Neuron (in vitro differentiated cells): Measurements from ENCODE around the gene OBI1.
"Not testable (repeated sequence)": the region's sequence is repeated elsewhere in the genome, so short reads cannot be mapped to it uniquely, and the experiment has no call there.

Experiments used
- H2AFZ ChIP-seq: one replicate; pipeline ENCODE4 v1.6.1; 2013; ENCODE audit warnings: low read depth, mild to moderate bottlenecking, inconsistent platforms, low read length, moderate library complexity
- H3K27me3 ChIP-seq: one replicate; pipeline ENCODE4 v1.6.1; 2013; ENCODE audit warnings: low read length; ENCODE audit not compliant: insufficient read depth
- H3K36me3 ChIP-seq: one replicate; pipeline ENCODE4 v1.6.1; 2013; ENCODE audit warnings: low read length; ENCODE audit not compliant: insufficient read depth
- H3K4me1 ChIP-seq: one replicate; pipeline ENCODE4 v1.6.1; 2013; ENCODE audit warnings: low read length; ENCODE audit not compliant: insufficient read depth
- H3K4me3 ChIP-seq: 2 replicates; pipeline ENCODE4 v1.5.1; 2013; ENCODE audit warnings: mild to moderate bottlenecking, low read length, moderate library complexity
- H3K9me3 ChIP-seq: one replicate; pipeline ENCODE4 v1.6.1; 2013; ENCODE audit warnings: low read length

Gene OBI1

DNA sequence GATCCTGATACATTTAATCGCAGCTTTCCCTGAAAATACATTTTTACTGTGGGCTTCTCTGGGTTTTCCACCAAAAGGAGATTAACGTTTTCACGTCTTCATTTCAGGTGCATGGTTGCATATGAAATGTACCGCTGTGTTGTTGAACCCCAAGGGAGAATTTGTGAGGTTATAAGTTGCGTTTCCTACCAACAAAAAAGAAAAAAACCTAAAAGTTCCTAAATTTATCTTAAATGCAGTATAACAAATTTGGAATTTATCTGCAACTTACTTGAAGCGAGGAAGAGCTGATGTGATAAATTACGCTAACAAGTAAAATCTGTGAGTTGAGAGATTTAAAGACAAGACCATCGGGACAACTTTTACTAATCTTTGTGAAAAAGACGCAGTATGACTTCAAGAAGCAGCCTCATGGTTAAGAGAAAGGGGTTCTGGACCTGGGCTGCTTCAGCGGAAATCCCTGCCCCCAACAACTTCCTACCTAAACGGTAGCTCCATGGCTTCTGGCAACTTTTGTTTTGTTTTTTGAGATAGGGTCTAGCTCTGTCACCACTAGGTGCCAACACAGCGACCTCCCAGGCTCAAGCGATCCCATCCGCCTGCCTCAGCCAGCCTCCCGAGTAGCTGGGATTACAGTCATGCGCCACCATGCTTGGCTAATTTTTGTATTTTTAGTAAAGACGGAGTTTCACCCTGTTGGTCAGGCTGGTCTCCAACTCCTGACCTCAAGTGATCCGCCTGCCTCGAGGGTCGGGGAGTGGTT, 958 bp upstream of the OBI1 start:
- Histone ChIP-seq H3K36me3 (peaks cover 3% of the 10 kb centered on the region), H3K4me1 (peaks cover 11% of the 10 kb centered on the region), H3K9me3 (no peaks in the 10 kb centered on the region), H2AFZ (peak overlapping the region; percentile 65), H3K4me3 (no peak overlapping the region), H3K27me3 (no peaks in the 10 kb centered on the region)

DNA sequence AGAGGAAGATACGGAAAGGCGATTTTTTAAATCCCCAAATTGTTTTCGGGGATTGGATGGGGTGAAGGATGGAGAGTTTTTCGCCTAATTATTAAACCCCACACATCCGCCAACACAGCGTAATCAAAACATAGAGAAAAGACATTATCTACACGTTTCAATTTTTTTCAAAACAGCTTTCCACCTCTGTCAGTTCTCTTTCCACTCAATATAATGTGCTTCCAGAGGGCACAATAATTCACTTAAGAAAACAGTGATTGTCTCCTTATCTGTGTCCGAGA, 435 bp upstream of the OBI1 start:
- Histone ChIP-seq H3K36me3 (peaks cover 3% of the 10 kb centered on the region), H3K4me1 (peaks cover 11% of the 10 kb centered on the region), H3K27me3 (no peaks in the 10 kb centered on the region), H3K4me3 (peak overlapping the region; percentile 64), H2AFZ (peak overlapping the region; percentile 65), H3K9me3 (no peaks in the 10 kb centered on the region)

DNA sequence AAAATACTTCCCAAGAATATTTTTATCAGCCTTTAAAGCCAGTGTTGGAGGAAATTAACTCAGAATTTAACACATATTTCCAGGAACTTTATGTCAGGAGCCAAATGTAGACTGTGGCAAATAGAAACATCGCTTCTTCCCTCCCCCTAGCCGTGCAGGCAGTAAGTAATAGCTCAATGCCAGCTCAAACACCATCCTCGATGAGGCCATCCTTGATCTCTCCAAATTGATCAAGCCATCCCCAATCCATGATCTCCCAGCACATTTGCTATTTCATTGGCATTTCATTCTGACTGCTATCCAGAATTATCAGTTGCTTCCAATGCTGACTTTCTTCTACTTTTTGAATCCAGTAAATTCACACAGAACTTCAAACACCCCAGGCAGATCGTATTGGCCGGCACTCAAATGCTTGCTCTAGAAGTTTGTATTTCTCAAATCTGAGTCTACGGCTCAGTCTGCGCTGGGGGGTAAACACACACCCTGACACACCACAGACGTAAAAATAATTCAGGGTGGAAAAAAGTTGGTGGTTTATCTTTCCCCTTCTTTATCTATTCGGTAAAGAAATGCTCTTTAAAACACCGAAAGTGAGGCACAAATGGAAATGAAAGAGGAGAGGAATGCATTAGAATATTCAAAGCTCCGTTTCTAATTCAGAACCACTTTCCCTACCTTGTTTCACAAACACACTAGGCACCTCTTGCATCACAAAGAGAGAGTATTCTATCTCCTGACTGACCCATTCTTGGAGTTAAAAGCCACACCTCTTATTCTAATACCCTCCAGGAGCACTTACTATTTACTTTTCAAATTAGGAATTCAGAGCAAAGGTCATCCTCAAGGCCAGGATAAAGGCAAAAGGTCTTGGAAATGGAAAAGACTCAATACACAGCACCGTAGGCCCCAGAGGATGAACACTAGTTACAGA, 991 bp downstream of the OBI1 start:
- Histone ChIP-seq H3K4me3 (peak overlapping the region; percentile 64), H2AFZ (peak overlapping the region; percentile 65), H3K4me1 (peaks cover 11% of the 10 kb centered on the region), H3K27me3 (no peaks in the 10 kb centered on the region), H3K9me3 (no peaks in the 10 kb centered on the region), H3K36me3 (peaks cover 3% of the 10 kb centered on the region)

DNA sequence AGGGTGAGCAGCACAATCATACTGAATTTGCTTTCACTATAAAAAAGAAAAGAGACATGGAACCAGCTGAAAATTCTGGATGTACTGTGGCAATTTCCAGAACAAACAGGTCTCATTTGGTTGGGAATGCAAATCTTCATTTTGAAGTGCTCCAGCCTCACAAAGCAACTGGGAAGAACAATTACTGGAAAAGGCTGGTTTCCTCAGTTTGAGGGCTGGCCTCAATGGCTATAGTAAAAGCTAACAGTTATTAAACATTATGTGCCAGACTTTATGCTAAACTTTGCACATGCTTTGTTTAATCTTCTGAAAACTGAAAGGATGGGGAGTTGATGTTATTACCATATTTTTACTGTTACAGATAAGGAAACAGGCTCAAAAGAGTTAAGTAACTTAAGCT, 3.0 kb downstream of the OBI1 start:
- Histone ChIP-seq H3K9me3 (no peaks in the 10 kb centered on the region), H3K27me3 (no peaks in the 10 kb centered on the region), H3K4me3 (no peak overlapping the region), H2AFZ (no peak overlapping the region), H3K4me1 (peaks cover 11% of the 10 kb centered on the region), H3K36me3 (peaks cover 3% of the 10 kb centered on the region)

DNA sequence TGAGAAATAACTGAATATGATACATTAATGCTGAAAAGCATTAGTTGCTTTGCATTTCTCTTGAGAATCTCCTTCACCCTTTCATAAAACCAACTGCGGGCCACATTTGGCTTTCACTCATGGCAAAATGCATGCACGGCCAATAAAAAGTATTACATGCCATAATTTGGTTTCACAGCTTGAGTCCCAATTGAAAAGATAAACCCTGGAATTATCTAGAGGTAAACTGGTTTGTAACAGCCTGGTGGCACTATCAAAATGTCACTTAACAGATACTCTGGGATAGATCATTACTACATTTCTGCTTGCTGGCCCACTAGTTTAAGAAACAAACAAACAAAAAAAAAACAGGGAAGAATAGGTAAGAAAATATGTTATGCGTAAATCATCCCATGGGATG, 3.9 kb downstream of the OBI1 start:
- H3K27me3 ChIP-seq, result no peaks in the 10 kb centered on the region
- H3K9me3 ChIP-seq, result no peaks in the 10 kb centered on the region
- no peak overlapping the region for H3K4me3 ChIP-seq
- no peak overlapping the region for H2AFZ ChIP-seq
- H3K4me1 ChIP-seq, result peaks cover 11% of the 10 kb centered on the region
- peaks cover 3% of the 10 kb centered on the region for H3K36me3 ChIP-seq

DNA sequence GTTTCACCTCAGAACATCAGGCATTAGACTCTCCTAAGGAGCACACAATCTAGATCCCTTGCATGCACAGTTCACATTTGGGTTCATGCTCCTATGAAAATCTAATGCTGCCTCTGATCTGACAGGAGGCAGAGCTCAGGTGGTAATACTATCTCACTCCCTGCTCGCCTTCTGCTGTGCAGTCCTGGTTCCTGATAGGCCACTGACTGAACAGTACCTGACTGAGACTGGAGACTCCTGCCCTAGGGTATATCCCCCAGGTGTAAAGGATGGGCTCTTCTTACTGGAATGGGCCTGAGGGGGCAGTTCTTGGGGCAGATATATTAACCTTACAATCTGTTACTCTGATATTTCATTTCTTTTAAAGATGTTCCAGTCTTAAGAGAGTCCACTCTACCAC, 6.3 kb downstream of the OBI1 start:
- Histone ChIP-seq H3K27me3 (no peaks in the 10 kb centered on the region), H2AFZ (no peak overlapping the region), H3K4me1 (peaks cover 8% of the 10 kb centered on the region), H3K9me3 (no peaks in the 10 kb centered on the region), H3K4me3 (no peak overlapping the region), H3K36me3 (peaks cover 5% of the 10 kb centered on the region)

DNA sequence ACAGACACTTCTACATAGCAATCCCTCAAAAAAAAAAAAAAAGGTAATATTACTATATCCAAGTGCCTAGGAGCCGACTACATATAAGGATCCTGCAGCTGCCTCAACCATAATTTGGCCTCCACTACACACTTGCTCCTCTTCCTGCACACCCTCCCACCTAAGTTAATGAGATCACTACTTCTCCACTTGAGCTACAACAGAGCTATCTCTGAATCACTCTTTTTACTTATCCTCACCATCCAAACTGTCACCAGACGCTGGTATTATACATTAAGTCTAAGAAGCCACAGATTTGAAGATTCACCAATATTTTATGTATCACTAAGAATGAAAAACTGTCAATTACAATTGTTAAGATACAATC, 8.3 kb downstream of the OBI1 start:
- no peaks in the 10 kb centered on the region for H3K27me3 ChIP-seq
- no peaks in the 10 kb centered on the region for H3K9me3 ChIP-seq
- no peaks in the 10 kb centered on the region for H3K4me1 ChIP-seq
- no peak overlapping the region for H2AFZ ChIP-seq
- peaks cover 2% of the 10 kb centered on the region for H3K36me3 ChIP-seq
- no peak overlapping the region for H3K4me3 ChIP-seq

DNA sequence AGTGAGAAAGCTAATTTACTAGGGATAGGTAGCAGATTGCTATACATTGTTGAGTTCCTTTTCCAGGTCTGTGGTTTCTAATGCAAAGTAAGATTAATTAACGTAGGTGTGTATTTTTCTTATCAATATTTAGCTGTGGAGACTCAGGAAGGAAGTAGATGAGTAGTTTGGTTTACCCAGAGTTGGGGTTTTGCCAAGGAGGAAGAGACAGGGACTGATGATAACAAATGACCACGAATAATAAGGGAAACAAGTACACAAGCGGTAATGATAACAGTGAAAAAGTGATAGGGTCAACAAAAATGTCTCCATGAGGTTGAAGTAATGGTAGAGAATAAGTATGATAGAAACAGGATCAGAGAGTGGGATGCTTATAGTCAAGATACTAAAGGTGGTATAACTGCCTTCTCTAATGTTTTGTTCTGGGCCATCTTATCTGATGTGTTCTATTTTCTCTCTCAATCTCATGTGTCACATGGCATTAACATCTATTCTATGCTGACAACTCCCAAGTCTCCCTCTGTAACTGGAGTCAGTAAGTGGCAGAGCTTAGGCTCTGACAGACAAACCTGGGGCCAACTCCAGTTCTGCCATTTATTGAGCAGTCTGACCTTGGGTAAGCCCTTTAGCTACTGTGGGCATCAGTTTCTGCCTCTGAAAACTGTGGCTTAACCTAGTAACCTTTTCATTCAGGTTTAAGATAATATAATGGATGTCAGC, 8.8 kb downstream of the OBI1 start:
- no peaks in the 10 kb centered on the region for H3K4me1 ChIP-seq
- H3K27me3 ChIP-seq, result no peaks in the 10 kb centered on the region
- H3K4me3 ChIP-seq, result no peak overlapping the region
- no peaks in the 10 kb centered on the region for H3K9me3 ChIP-seq
- H2AFZ ChIP-seq, result no peak overlapping the region
- H3K36me3 ChIP-seq, result peaks cover 2% of the 10 kb centered on the region

DNA sequence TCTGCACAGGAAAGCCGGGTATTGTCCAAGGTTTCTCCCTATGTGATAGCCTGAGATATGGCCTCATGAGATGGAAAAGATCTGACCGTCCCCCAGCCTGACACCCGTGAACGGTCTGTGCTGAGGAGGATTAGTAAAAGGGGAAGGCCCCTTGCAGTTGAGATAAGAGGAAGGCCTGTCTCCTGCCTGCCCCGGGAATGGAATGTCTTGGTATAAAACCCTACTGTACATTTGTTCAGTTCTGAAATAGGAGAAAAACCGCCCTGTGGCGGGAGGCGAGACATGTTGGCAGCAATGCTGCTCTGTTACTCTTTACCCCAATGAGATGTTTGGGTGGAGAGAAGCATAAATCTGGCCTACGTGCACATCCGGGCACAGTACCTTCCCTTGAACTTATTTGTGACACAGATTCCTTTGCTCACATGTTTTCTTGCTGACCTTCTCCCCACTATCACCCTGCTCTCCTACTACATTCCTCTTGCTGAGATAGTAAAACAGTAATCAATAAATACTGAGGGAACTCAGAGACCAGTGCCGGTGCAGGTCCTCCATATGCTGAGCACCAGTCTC, 11.8 kb downstream of the OBI1 start:
- not testable (repeated sequence) for H3K4me3 ChIP-seq, H2AFZ ChIP-seq, H3K4me1 ChIP-seq, H3K27me3 ChIP-seq, H3K9me3 ChIP-seq
- peaks cover 11% of the 10 kb centered on the region for H3K36me3 ChIP-seq

DNA sequence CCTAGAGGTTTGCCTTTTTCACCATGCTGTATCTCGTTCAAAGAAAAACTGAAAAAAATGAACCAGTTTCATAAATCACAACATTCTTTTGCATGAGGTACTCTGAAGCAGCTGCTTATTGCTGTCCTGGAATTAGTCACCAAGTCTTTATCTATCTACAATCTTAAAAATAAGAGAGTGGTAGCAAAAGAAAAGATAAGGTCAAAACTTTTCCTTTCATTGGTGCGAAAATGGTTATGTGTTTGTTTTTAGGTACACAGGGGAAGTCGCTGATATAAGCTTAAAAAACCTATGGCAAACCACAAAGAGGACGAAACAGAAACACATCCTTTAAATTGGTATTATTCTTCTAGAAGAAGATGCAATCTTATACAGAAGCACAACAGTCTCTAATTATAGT, 20.7 kb downstream of the OBI1 start:
- Histone ChIP-seq H2AFZ (no peak overlapping the region), H3K9me3 (no peaks in the 10 kb centered on the region), H3K27me3 (no peaks in the 10 kb centered on the region), H3K4me1 (no peaks in the 10 kb centered on the region), H3K36me3 (peaks cover 58% of the 10 kb centered on the region), H3K4me3 (no peak overlapping the region)

DNA sequence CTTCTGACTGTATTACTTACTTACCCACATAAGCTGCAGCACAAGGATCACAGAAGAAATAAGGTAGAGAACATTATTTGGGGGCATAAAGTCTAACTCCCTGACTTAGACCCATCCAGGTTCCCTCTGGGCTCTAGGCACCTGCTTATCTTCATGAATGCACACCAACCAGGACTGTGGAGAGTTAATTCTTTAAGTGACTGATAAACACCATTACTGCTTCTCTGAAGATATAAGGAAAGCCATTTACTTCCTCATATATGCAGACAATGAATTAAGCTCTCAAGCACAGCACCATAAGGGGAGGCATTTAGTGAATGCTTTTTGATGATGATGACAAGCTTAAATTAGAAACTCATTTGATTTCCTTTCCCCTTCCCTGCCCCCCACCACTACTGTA, 22.5 kb downstream of the OBI1 start:
- H2AFZ ChIP-seq, result no peak overlapping the region
- no peaks in the 10 kb centered on the region for H3K9me3 ChIP-seq
- no peak overlapping the region for H3K4me3 ChIP-seq
- H3K4me1 ChIP-seq, result no peaks in the 10 kb centered on the region
- peaks cover 70% of the 10 kb centered on the region for H3K36me3 ChIP-seq
- H3K27me3 ChIP-seq, result no peaks in the 10 kb centered on the region

DNA sequence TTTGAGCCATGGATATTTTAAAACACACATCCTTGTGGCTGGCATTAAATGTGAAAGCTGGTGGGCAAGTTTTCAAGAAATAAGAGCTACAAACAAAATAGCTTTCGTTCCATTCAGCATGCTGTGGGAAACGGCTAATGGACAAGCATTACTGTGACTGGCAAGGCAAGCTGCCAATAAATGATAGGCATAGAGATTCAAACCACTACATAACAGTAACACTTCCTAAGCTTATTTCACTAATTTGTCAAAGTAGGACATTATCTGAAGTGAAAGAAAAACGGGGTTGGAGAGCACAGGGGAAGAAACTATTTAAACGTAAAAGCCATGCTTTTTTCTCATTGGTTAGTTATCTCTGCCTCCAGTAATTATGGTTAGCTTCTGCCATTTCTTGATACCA, 26.0 kb downstream of the OBI1 start:
- Histone ChIP-seq H3K36me3 (peaks cover 74% of the 10 kb centered on the region), H3K9me3 (no peaks in the 10 kb centered on the region), H2AFZ (no peak overlapping the region), H3K4me1 (no peaks in the 10 kb centered on the region), H3K4me3 (no peak overlapping the region), H3K27me3 (no peaks in the 10 kb centered on the region)

DNA sequence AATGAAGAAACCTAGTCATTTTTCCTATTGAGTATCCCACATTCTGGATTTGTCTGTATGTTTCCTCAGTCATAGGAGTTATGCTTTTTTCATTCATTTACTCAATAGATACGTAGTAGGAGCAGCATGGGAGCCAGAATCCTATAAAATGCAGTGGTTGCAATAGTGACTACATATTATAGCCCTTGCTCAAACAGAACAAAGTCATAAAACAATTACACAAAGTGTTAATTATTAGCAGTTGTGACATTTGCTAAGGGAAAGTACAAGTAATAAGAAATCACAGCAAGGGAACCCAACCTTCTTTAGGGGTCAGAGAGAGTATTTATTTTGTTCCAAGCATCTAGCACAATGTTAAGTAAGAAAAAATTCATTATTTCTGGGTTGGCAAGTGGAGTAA, 27.9 kb downstream of the OBI1 start:
- no peaks in the 10 kb centered on the region for H3K9me3 ChIP-seq
- no peak overlapping the region for H3K4me3 ChIP-seq
- H3K36me3 ChIP-seq, result peaks cover 69% of the 10 kb centered on the region
- H3K4me1 ChIP-seq, result no peaks in the 10 kb centered on the region
- no peaks in the 10 kb centered on the region for H3K27me3 ChIP-seq
- no peak overlapping the region for H2AFZ ChIP-seq
